Endothelial cell of umbilical vein (primary cell): ENCODE data around the gene MOXD1. TPM values are rescaled to one million over a fixed set of nuclear protein-coding genes. Genes with fewer than 3 reads are reported as not detected.

ENCODE experiments used
- BruUV-seq: library from RNA; stranded (reverse); fragments of 400-500 nt; replicated peaks from 2 replicates; lab custom pipeline; 2021; lab: Mats Ljungman, UMichigan
- CTCF ChIA-PET: fragments of 300-600, 350-600 bp; sonication (Branson Sonifier 250); formaldehyde crosslinking; loops from one replicate; lab custom pipeline; 2021; ENCODE audit warnings: antibody characterized with exemption, inconsistent platforms; lab: Charles Lee
- POLR2A ChIA-PET: fragments of 300-600, 350-600 bp; sonication (Branson Sonifier 250); formaldehyde crosslinking; loops from one replicate; lab custom pipeline; 2021; ENCODE audit warnings: antibody characterized with exemption, inconsistent platforms; lab: Charles Lee
- DNase-seq: peaks from one replicate; pipeline ENCODE4 v3.0.0-alpha.2; 2011; ENCODE audit warnings: low read depth, low spot score
- FAIRE-seq: peaks from 2 replicates; lab custom pipeline; 2011; peaks lifted over from hg19 to GRCh38; lab: Jason Lieb, UNC
- H2AFZ ChIP-seq: 2 replicates; pipeline ENCODE4 v1.6.0; 2012; ENCODE audit warnings: low read depth, low read length, control low read depth, inconsistent platforms
- H3K27ac ChIP-seq: 2 replicates; pipeline ENCODE4 v1.5.1; 2011; ENCODE audit warnings: low read depth, mild to moderate bottlenecking, control low read depth, low read length, moderate library complexity; ENCODE audit not compliant: insufficient read depth
- H3K27me3 ChIP-seq, 2 experiments: 2 replicates each; pipeline versions ENCODE4 v1.6.0 to v1.6.1; 2011; ENCODE audit warnings: low read length in 2 of 2, mixed read lengths in 1 of 2; ENCODE audit not compliant: control insufficient read depth in 2 of 2, insufficient read depth in 2 of 2
- H3K36me3 ChIP-seq, 2 experiments: 2 replicates in 1 of 2; 3 replicates in 1 of 2; pipeline ENCODE4 v1.5.1; 2011; ENCODE audit warnings: low read length in 2 of 2, mild to moderate bottlenecking in 1 of 2, moderate library complexity in 1 of 2; ENCODE audit not compliant: control insufficient read depth in 2 of 2, insufficient read depth in 2 of 2; ENCODE audit errors: extremely low read depth in 1 of 2
- H3K4me1 ChIP-seq: 3 replicates; pipeline ENCODE4 v1.5.1; 2011; ENCODE audit warnings: mild to moderate bottlenecking, low read length; ENCODE audit not compliant: control insufficient read depth, insufficient read depth; ENCODE audit errors: extremely low read depth
- H3K4me2 ChIP-seq: 2 replicates; pipeline ENCODE4 v1.6.1; 2011; ENCODE audit warnings: low read length, control low read depth, mixed read lengths; ENCODE audit not compliant: insufficient read depth
- H3K4me3 ChIP-seq, 3 experiments: fragments of 200-600 bp in 1 of 3; sonication (generic), shearing (Covaris generic) in 1 of 3; replicated peaks in 1 of 3; 2 replicates each; pipeline ENCODE4 v1.5.1; 2011 to 2016; ENCODE audit warnings: control low read depth in 3 of 3, low read length in 3 of 3, mild to moderate bottlenecking in 2 of 3, inconsistent platforms in 1 of 3, low read depth in 1 of 3, moderate library complexity in 1 of 3; ENCODE audit not compliant: insufficient read depth in 1 of 3
- H3K79me2 ChIP-seq: 2 replicates; pipeline ENCODE4 v1.6.0; 2012; ENCODE audit warnings: low read length, inconsistent platforms; ENCODE audit not compliant: control insufficient read depth, insufficient read depth
- H3K9ac ChIP-seq: replicated peaks from 2 replicates; pipeline ENCODE3; 2011; ENCODE audit warnings: low read length, control low read depth; ENCODE audit not compliant: insufficient read depth; ENCODE audit errors: extremely low read depth
- H3K9me1 ChIP-seq: replicated peaks from 3 replicates; pipeline ENCODE4 v1.6.0; 2011; ENCODE audit warnings: mild to moderate bottlenecking, low read length; ENCODE audit not compliant: control insufficient read depth, insufficient read depth; ENCODE audit errors: extremely low read depth
- H3K9me3 ChIP-seq: replicated peaks from 2 replicates; pipeline ENCODE4 v1.5.1; 2012; ENCODE audit warnings: low read length, inconsistent platforms; ENCODE audit not compliant: control insufficient read depth, insufficient read depth
- H4K20me1 ChIP-seq: replicated peaks from 2 replicates; pipeline ENCODE3; 2011; ENCODE audit warnings: mild to moderate bottlenecking, low read length; ENCODE audit not compliant: control insufficient read depth, insufficient read depth; ENCODE audit errors: extremely low read depth
- EZH2 ChIP-seq: IDR thresholded peaks from 2 replicates; pipeline ENCODE4 v1.6.1; 2012; ENCODE audit warnings: borderline replicate concordance, low read depth, mild to moderate bottlenecking, moderate library complexity, low read length, inconsistent platforms; ENCODE audit not compliant: severe bottlenecking
- FOS ChIP-seq: IDR thresholded peaks from 2 replicates; pipeline ENCODE4 v1.6.1; 2011; ENCODE audit warnings: mild to moderate bottlenecking, low read length, moderate library complexity, borderline replicate concordance; ENCODE audit not compliant: insufficient read depth
- GATA2 ChIP-seq: IDR thresholded peaks from 2 replicates; pipeline ENCODE4 v1.7.0; 2011; ENCODE audit warnings: low read depth, mild to moderate bottlenecking, moderate library complexity, mixed read lengths, low read length; ENCODE audit not compliant: insufficient read length, insufficient read depth
- JUN ChIP-seq: IDR thresholded peaks from 2 replicates; pipeline ENCODE4 v1.6.1; 2011; ENCODE audit warnings: borderline replicate concordance, low read depth; ENCODE audit not compliant: insufficient read length, insufficient read depth
- MYC ChIP-seq: IDR thresholded peaks from one replicate; pipeline ENCODE4 v1.6.1; 2011; ENCODE audit warnings: mild to moderate bottlenecking, low read depth, low read length
- POLR2A ChIP-seq: IDR thresholded peaks from 2 replicates; pipeline ENCODE4 v1.6.1; 2012; ENCODE audit warnings: low read depth, mild to moderate bottlenecking, control low read depth, low read length
- POLR2AphosphoS5 ChIP-seq: IDR thresholded peaks from 2 replicates; pipeline ENCODE4 v1.6.1; 2012; ENCODE audit warnings: low read depth, mild to moderate bottlenecking, control low read depth, low read length, moderate library complexity; ENCODE audit not compliant: insufficient read depth
- dilution Hi-C: fragments of 300-500 bp; cut with MboI; formaldehyde crosslinking; loops from one replicate; pipeline ENCODE4 v1.15.0; 2019; ENCODE audit warnings: low sequenced_read_pairs; ENCODE audit not compliant: extremely low pct_ligation_motif_present
- intact Hi-C: fragments of 100-400 bp; cut with micrococcal nuclease; formaldehyde crosslinking; loops from one replicate; pipeline ENCODE4 v1.10.0; 2022
- polyA plus RNA-seq, 4 experiments: library from polyadenylated mRNA; depleted of rRNA in 3 of 4; stranded (reverse) in 3 of 4; unstranded in 1 of 4; fragments of >200 nt; gene quantifications; 2 replicates each; pipeline versions ENCODE4 v1.2.1 to v1.2.3, GENCODE V29; 2011 to 2012; ENCODE audit warnings: missing spikeins in 1 of 4
- total RNA-seq: library from RNA; stranded (reverse); gene quantifications from 2 replicates; pipeline ENCODE4 v1.2.3, GENCODE V29; 2021
- TF ChIP-seq, protein P1 (sequence below): IDR thresholded peaks from 2 replicates; pipeline ENCODE4 v1.6.1; 2011; ENCODE audit not compliant: insufficient read depth, insufficient read length
- TF ChIP-seq, protein P2 (sequence below), 2 donors: IDR thresholded peaks; 1 replicate in 1 of 2; 2 replicates in 1 of 2; pipeline ENCODE4 v1.5.1; 2011; ENCODE audit warnings: low read length in 2 of 2, mild to moderate bottlenecking in 2 of 2, moderate library complexity in 2 of 2, control low read depth in 1 of 2, inconsistent platforms in 1 of 2, low read depth in 1 of 2; ENCODE audit not compliant: insufficient read depth in 1 of 2; ENCODE audit errors: extremely low read depth in 1 of 2

MOXD1 gene
- total and polyA plus RNA-seq, 2 donors (not counting 3 experiments of a cell fraction or from before 2014, with no cell fraction given): 0.01 TPM; not detected in 1

DNA sequence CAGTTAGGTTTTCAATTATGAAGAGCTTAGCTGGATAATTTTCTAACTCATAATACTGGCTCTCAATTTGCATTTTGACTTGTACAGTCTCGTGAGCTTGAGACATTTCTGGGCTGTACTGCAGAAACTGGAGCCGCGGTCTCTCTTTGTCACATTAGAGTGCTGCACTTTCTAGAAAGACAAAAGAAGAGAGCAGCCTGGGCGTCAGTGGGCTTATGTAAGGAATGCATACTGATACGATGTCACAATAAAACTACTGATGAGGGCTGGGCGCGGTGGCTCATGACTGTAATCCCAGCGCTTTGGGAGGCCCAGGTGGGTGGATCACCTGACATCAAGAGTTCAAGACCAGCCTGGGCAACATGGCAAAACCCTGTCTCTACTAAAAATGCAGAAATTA lies 120.8 kb downstream of the MOXD1 start:
- Histone ChIP-seq H3K4me3 (no peak overlapping the region), H3K4me2 (no peak overlapping the region), H3K79me2 (no peaks in the 10 kb centered on the region), H4K20me1 (no peaks in the 10 kb centered on the region), H3K4me1 (no peaks in the 10 kb centered on the region), H3K27ac (no peak overlapping the region), H3K27me3 (peaks cover 4 to 8% of the 10 kb centered on the region in 2 experiments), H3K9me3 (no peaks in the 10 kb centered on the region), H3K36me3 (no peaks in the 10 kb centered on the region), H2AFZ (no peak overlapping the region), H3K9ac (no peak overlapping the region), H3K9me1 (no peaks in the 10 kb centered on the region)
- BruUV-seq: no TSS peak
- FAIRE-seq: no peak
- dilution Hi-C loops (no loop called here), intact Hi-C loops (loop anchor here (5.0 kb wide), 1 partner anchor 517 kb away; the partner anchor contains the start of gene SLC18B1)
- TF ChIP-seq POLR2A: no peak
- TF ChIP-seq FOS: no peak
- TF ChIP-seq, protein P1, sequence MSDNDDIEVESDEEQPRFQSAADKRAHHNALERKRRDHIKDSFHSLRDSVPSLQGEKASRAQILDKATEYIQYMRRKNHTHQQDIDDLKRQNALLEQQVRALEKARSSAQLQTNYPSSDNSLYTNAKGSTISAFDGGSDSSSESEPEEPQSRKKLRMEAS: no peak
- TF ChIP-seq, protein P2, sequence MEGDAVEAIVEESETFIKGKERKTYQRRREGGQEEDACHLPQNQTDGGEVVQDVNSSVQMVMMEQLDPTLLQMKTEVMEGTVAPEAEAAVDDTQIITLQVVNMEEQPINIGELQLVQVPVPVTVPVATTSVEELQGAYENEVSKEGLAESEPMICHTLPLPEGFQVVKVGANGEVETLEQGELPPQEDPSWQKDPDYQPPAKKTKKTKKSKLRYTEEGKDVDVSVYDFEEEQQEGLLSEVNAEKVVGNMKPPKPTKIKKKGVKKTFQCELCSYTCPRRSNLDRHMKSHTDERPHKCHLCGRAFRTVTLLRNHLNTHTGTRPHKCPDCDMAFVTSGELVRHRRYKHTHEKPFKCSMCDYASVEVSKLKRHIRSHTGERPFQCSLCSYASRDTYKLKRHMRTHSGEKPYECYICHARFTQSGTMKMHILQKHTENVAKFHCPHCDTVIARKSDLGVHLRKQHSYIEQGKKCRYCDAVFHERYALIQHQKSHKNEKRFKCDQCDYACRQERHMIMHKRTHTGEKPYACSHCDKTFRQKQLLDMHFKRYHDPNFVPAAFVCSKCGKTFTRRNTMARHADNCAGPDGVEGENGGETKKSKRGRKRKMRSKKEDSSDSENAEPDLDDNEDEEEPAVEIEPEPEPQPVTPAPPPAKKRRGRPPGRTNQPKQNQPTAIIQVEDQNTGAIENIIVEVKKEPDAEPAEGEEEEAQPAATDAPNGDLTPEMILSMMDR (IDR thresholded peaks at IDR 0.05; ENCODE audit: extremely low read depth in 1 of 2, insufficient read depth in 1 of 2, low read depth in 1 of 2, low read length in 2 of 2): no peak
- no peak for TF ChIP-seq GATA2
- TF ChIP-seq JUN: no peak
- TF ChIP-seq POLR2AphosphoS5: no peak
- TF ChIP-seq EZH2: no peak
- no peak for TF ChIP-seq MYC
- ChIA-PET POLR2A (no interaction called here), CTCF (interaction anchor here (0.5 to 9.6 kb wide), 127 partner anchors 12 to 1817 kb away, joined by 3 to 360 read pairs (median 5); partner anchors contain the start of genes CCN2, SLC18B1 and STX7)
- DNase-seq: no peak
